OCI-LY3 (cell line): Measurements from ENCODE around the gene LHFPL6.

Experiments used
- H2AFZ ChIP-seq: fragments of 200-600, 300-600 bp; shearing (Covaris generic); 2 replicates; pipeline ENCODE4 v1.6.0; 2014; ENCODE audit warnings: antibody characterized with exemption, low read depth, low read length
- H3K27ac ChIP-seq: fragments of 200-600, 300-600 bp; sonication (generic); 2 replicates; pipeline ENCODE4 v1.5.1; 2014; ENCODE audit warnings: mild to moderate bottlenecking, low read length, moderate library complexity, mixed read lengths
- H3K27me3 ChIP-seq: fragments of 200-600, 300-600 bp; sonication (generic); 2 replicates; pipeline ENCODE4 v1.6.1; 2014; ENCODE audit warnings: low read depth, low read length, mixed read lengths
- H3K36me3 ChIP-seq: fragments of 200-600, 300-600 bp; sonication (generic); replicated peaks from 2 replicates; pipeline ENCODE3; 2014; ENCODE audit warnings: low read depth, low read length, mixed read lengths
- H3K4me1 ChIP-seq: fragments of 300-600, 200-600 bp; sonication (generic); 2 replicates; pipeline ENCODE4 v1.6.1; 2014; ENCODE audit warnings: low read length, mixed read lengths
- H3K4me2 ChIP-seq: fragments of 200-600, 300-600 bp; sonication (generic); 2 replicates; pipeline ENCODE4 v1.6.1; 2014; ENCODE audit warnings: low read length, mixed read lengths
- H3K4me3 ChIP-seq: fragments of 300-600, 200-600 bp; sonication (generic); 2 replicates; pipeline ENCODE4 v1.5.1; 2014; ENCODE audit warnings: antibody characterized with exemption, mild to moderate bottlenecking, low read length, moderate library complexity
- H3K79me2 ChIP-seq: fragments of 300-600, 200-600 bp; shearing (Covaris generic); 2 replicates; pipeline ENCODE4 v1.6.1; 2014; ENCODE audit warnings: mild to moderate bottlenecking, low read length, mixed read lengths
- H3K9ac ChIP-seq: fragments of 300-600, 200-600 bp; shearing (Covaris generic); 2 replicates; pipeline ENCODE4 v1.6.0; 2014; ENCODE audit warnings: mild to moderate bottlenecking, low read length, moderate library complexity
- H3K9me3 ChIP-seq: fragments of 200-600, 300-600 bp; shearing (Covaris generic); 2 replicates; pipeline ENCODE4 v1.6.1; 2014; ENCODE audit warnings: low read length, mixed read lengths; ENCODE audit not compliant: insufficient read depth
- H4K20me1 ChIP-seq: fragments of 200-600, 300-600 bp; sonication (generic); 2 replicates; pipeline ENCODE4 v1.6.1; 2016; ENCODE audit warnings: low read length, mixed read lengths; ENCODE audit not compliant: insufficient read depth
- CTCF ChIP-seq: fragments of 200-600, 300-600 bp; sonication (generic); IDR thresholded peaks from 2 replicates; pipeline ENCODE4 v1.5.1; 2014; ENCODE audit warnings: antibody characterized with exemption, low read length, low read depth
- EZH2phosphoT487 ChIP-seq: fragments of 200-600 bp; shearing (Covaris generic); IDR thresholded peaks from 2 replicates; pipeline ENCODE4 v1.6.1; 2018; ENCODE audit warnings: antibody characterized with exemption, mixed run types, low read depth

The LHFPL6 gene

GRCh38 chr13:39540929-39541605, 61.9 kb downstream of the LHFPL6 start:
- TF ChIP-seq CTCF (no peak), EZH2phosphoT487 (no peak)
- no peak overlapping the region for H3K4me2 ChIP-seq
- no peak overlapping the region for H3K9ac ChIP-seq

GRCh38 chr13:39538816-39539790, 63.9 kb downstream of the LHFPL6 start:
- no peaks in the 10 kb centered on the region for H3K27me3 ChIP-seq
- no peak overlapping the region for H2AFZ ChIP-seq
- no peaks in the 10 kb centered on the region for H3K9me3 ChIP-seq
- no peak overlapping the region for H3K4me2 ChIP-seq
- H3K4me3 ChIP-seq = no peak overlapping the region
- no peaks in the 10 kb centered on the region for H3K4me1 ChIP-seq
- H4K20me1 ChIP-seq = no peaks in the 10 kb centered on the region
- H3K79me2 ChIP-seq = no peaks in the 10 kb centered on the region
- no peak overlapping the region for H3K27ac ChIP-seq
- no peak overlapping the region for H3K9ac ChIP-seq
- TF ChIP-seq CTCF = no peak
- H3K36me3 ChIP-seq = peaks cover 3% of the 10 kb centered on the region

More at GRCh38 chr13:39540929-39541605, 61.9 kb downstream of the LHFPL6 start:
- Histone ChIP-seq H2AFZ (no peak overlapping the region), H3K27me3 (no peaks in the 10 kb centered on the region), H4K20me1 (no peaks in the 10 kb centered on the region), H3K79me2 (no peaks in the 10 kb centered on the region), H3K9me3 (no peaks in the 10 kb centered on the region), H3K4me1 (no peaks in the 10 kb centered on the region), H3K36me3 (peaks cover 3% of the 10 kb centered on the region), H3K27ac (no peak overlapping the region), H3K4me3 (no peak overlapping the region)

DNA sequence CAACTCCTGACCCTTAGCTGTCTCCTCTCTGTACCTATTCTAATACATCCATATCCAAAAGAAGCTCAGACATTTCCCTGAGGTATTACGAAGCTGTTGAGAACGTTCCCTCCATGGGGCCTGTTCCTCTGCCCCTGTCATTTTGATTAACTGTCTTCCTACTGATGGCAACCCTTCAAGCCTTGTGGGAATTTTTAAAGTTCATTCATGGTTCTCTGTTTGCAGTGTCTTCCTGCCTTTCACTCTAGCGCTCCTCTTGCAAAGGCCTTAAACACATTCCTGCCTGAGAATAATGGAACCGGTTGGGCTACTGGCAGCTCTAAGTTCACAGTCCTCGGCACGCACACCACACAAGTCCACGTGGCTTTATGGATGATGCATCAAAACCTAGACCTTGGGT, 66.1 kb downstream of the LHFPL6 start:
- Histone ChIP-seq H2AFZ (no peak overlapping the region), H3K9ac (no peak overlapping the region), H3K36me3 (peaks cover 3% of the 10 kb centered on the region), H3K27ac (no peak overlapping the region), H4K20me1 (no peaks in the 10 kb centered on the region; the same call in 1 of the 2 replicates), H3K4me2 (no peak overlapping the region), H3K27me3 (no peaks in the 10 kb centered on the region), H3K4me3 (no peak overlapping the region), H3K9me3 (no peaks in the 10 kb centered on the region), H3K79me2 (no peaks in the 10 kb centered on the region), H3K4me1 (no peaks in the 10 kb centered on the region)
- no peak for TF ChIP-seq CTCF
- no peak for TF ChIP-seq EZH2phosphoT487

DNA sequence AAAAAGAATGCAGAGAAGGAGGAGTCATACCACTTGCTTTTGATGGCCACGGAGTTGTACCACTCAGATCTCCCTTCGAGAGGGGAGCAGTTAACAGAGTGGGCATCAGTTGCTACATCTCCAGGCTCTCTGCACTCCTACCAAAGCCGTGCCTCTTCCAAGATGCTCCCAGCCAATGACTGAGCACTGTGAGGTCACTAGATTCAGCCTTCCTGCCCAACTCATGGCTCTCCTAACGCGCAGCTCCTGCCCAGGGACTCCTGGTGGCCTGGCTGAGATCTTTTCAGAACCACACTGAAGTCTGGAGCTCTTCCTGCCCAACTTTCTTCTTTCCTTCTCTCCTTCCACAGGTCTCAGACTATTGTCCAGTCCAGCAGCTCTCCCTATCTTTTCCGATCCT, 66.7 kb downstream of the LHFPL6 start:
- H3K79me2 ChIP-seq = no peaks in the 10 kb centered on the region
- TF ChIP-seq EZH2phosphoT487 (no peak), CTCF (no peak)
- H3K27me3 ChIP-seq = no peaks in the 10 kb centered on the region

More for the DNA sequence above, 66.7 kb downstream of the LHFPL6 start:
- H3K9ac ChIP-seq = no peak overlapping the region
- H3K27ac ChIP-seq = no peak overlapping the region
- no peaks in the 10 kb centered on the region for H3K4me1 ChIP-seq
- peaks cover 3% of the 10 kb centered on the region for H3K36me3 ChIP-seq
- H2AFZ ChIP-seq = no peak overlapping the region
- H3K9me3 ChIP-seq = no peaks in the 10 kb centered on the region
- H4K20me1 ChIP-seq = no peaks in the 10 kb centered on the region; the same call in 1 of the 2 replicates
- H3K4me2 ChIP-seq = no peak overlapping the region
- no peak overlapping the region for H3K4me3 ChIP-seq
